NCI-H2227 (cell line): Measurements from ENCODE around the gene ARMH2.
A peak's percentile ranks its signal among the peaks of the same experiment; 100 is the strongest.

ENCODE experiments used
- DNase-seq: peaks from one replicate; lab custom pipeline; 2025; ENCODE audit not compliant: unreplicated experiment; lab: John Stamatoyannopoulos, UW

Gene ARMH2

GRCh38 chr6:24798740-24799540 is at the start of gene ARMH2:
ARMH2 (minus strand) TSS chr6:24798917; CDS start chr6:24798857, 60 bp downstream.
- no peak for DNase-seq

GRCh38 chr6:24848461-24848860 is 49.7 kb upstream of the ARMH2 start:
- DNase-seq, result peak; percentile 41

- no peak for DNase-seq
These were observed 48.7 kb upstream of the ARMH2 start for GRCh38 chr6:24847402-24847801.

GRCh38 chr6:24845578-24845977 is 46.9 kb upstream of the ARMH2 start:
- DNase-seq, result no peak

- no peak for DNase-seq
These were observed 46.2 kb upstream of the ARMH2 start for GRCh38 chr6:24844903-24845302.

- DNase-seq, result no peak
These were observed 45.3 kb upstream of the ARMH2 start for GRCh38 chr6:24844061-24844460.

GRCh38 chr6:24840187-24840586 is 41.5 kb upstream of the ARMH2 start:
- no peak for DNase-seq

- DNase-seq, result no peak
These were observed 40.3 kb upstream of the ARMH2 start for GRCh38 chr6:24838994-24839393.

- no peak for DNase-seq
These were observed 39.4 kb upstream of the ARMH2 start for GRCh38 chr6:24838081-24838480.

- no peak for DNase-seq
These were observed 37.4 kb upstream of the ARMH2 start for GRCh38 chr6:24836109-24836508.

- DNase-seq, result peak; percentile 21
These were observed 35.1 kb upstream of the ARMH2 start for GRCh38 chr6:24833711-24834386.

GRCh38 chr6:24832794-24833193 is 34.1 kb upstream of the ARMH2 start:
- DNase-seq, result no peak

- DNase-seq, result no peak
These were observed 33.3 kb upstream of the ARMH2 start for GRCh38 chr6:24831771-24832716.

- DNase-seq, result no peak
These were observed 30.9 kb upstream of the ARMH2 start for GRCh38 chr6:24829657-24830056.

GRCh38 chr6:24827970-24828369 is 29.3 kb upstream of the ARMH2 start:
- no peak for DNase-seq

- no peak for DNase-seq
These were observed 28.4 kb upstream of the ARMH2 start for GRCh38 chr6:24827162-24827561.

GRCh38 chr6:24825130-24825630 is 26.5 kb upstream of the ARMH2 start:
- DNase-seq, result no peak

GRCh38 chr6:24824142-24824938 is 25.6 kb upstream of the ARMH2 start:
- no peak for DNase-seq

GRCh38 chr6:24823185-24823584 is 24.5 kb upstream of the ARMH2 start:
- DNase-seq, result no peak

- DNase-seq, result no peak
These were observed 24.0 kb upstream of the ARMH2 start for GRCh38 chr6:24822696-24823095.
